Ovary (tissue), 3 donors: ENCODE measurements around the gene MKNK2.

Experiments
- EP300 ChIP-seq: sonication (generic); formaldehyde crosslinking; IDR thresholded peaks from one replicate; pipeline ENCODE4 v1.6.1; 2017; ENCODE audit warnings: antibody characterized with exemption
- POLR2A ChIP-seq: fragments of 450-650 bp; IDR thresholded peaks from one replicate; pipeline ENCODE4 v1.6.1; 2017; ENCODE audit warnings: antibody characterized with exemption, mild to moderate bottlenecking, moderate library complexity
- TF ChIP-seq, protein P1 (sequence below), 3 donors: fragments of 450-650 bp in 2 of 3; fragments of 200-600 bp in 1 of 3; IDR thresholded peaks; one replicate each; pipeline versions ENCODE4 v1.5.1 to v1.8.0; 2016 to 2022; ENCODE audit warnings: antibody characterized with exemption in 3 of 3, mild to moderate bottlenecking in 1 of 3
- donor health status: DM: no; HTN: no; CAD: no.

- TF ChIP-seq, protein P1, sequence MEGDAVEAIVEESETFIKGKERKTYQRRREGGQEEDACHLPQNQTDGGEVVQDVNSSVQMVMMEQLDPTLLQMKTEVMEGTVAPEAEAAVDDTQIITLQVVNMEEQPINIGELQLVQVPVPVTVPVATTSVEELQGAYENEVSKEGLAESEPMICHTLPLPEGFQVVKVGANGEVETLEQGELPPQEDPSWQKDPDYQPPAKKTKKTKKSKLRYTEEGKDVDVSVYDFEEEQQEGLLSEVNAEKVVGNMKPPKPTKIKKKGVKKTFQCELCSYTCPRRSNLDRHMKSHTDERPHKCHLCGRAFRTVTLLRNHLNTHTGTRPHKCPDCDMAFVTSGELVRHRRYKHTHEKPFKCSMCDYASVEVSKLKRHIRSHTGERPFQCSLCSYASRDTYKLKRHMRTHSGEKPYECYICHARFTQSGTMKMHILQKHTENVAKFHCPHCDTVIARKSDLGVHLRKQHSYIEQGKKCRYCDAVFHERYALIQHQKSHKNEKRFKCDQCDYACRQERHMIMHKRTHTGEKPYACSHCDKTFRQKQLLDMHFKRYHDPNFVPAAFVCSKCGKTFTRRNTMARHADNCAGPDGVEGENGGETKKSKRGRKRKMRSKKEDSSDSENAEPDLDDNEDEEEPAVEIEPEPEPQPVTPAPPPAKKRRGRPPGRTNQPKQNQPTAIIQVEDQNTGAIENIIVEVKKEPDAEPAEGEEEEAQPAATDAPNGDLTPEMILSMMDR (IDR thresholded peaks at IDR 0.05), result no peak
- TF ChIP-seq EP300 (no peak), POLR2A (no peak)
Observed at GRCh38 chr19:2013683-2013961, 37.4 kb downstream of the MKNK2 start.
